ENCODE results near the gene ST3GAL3. TPM values are rescaled to one million over a fixed set of nuclear protein-coding genes. Genes with fewer than 3 reads are reported as not detected.

Gene ST3GAL3
- total RNA-seq, 1 donor from 2014 or later = 34.3 TPM

DNA sequence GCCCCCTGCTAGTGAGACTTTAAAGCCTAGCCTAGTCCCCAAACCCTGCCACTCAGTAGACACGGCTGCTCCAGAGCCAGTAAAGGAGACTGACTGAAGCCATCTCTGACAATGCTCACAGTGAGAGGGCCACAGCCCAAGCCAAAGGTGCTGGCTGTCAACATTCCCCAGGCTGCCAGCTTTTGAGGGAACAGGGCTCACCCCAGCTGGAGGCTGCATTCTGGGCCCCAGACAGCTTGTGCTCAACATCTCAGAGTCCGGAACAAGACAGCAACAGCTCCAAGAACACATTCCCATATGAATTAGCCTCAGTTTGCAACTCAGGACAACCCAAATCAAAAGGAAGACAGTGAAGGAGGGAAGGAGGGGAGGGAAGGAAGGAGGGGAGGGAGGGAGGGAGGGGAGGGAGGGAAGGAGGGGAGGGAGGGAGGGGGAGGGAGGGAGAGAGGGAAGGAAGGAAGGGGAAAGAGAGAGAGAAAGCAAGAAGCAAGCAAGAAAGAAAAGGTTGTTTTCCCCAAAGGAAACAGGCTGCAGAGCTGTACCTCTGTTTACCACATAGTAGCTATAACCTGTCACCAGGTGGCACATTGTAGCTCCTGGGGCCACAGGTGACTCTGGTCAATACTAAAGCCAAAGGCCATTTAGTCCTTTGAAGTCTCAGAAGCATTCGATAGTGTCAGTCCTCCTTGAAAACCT, 231.7 kb downstream of the ST3GAL3 start:
- intact Hi-C loops (cut with DNase I) = no loop called here
- no peak for TF ChIP-seq CTCF (IDR thresholded peaks at IDR 0.05)
- no peak for DNase-seq (ENCODE audit: low spot score in 2 of 2)

GRCh38 chr1:43942411-43942810, 235.1 kb downstream of the ST3GAL3 start:
- Histone ChIP-seq H3K36me3 (no peaks in the 10 kb centered on the region), H3K9me3 (no peaks in the 10 kb centered on the region), H3K4me3 (no peak overlapping the region), H3K4me1 (peaks cover 2 to 14% of the 10 kb centered on the region in 2 donors), H3K27me3 (no peaks in the 10 kb centered on the region), H3K27ac (no peak overlapping the region)
- TF ChIP-seq CTCF (IDR thresholded peaks at IDR 0.05) = no peak
- no peak for DNase-seq (ENCODE audit: low spot score in 2 of 2)
- intact Hi-C loops (cut with DNase I) = no loop called here

More for the DNA sequence above, 231.7 kb downstream of the ST3GAL3 start:
- Histone ChIP-seq H3K36me3 (no peaks in the 10 kb centered on the region), H3K27me3 (peaks cover 1% of the 10 kb centered on the region), H3K4me1 (peaks cover 0 to 7% of the 10 kb centered on the region in 2 donors), H3K27ac (no peak overlapping the region), H3K4me3 (no peak overlapping the region), H3K9me3 (no peaks in the 10 kb centered on the region)

GRCh38 chr1:43944860-43945259, 237.5 kb downstream of the ST3GAL3 start:
- intact Hi-C loops (cut with DNase I) = loop anchor here (5.0 kb wide), 1 partner anchor 47 kb away; the partner anchor contains the start of gene CCDC24
- H3K9me3 ChIP-seq = no peaks in the 10 kb centered on the region

DNA sequence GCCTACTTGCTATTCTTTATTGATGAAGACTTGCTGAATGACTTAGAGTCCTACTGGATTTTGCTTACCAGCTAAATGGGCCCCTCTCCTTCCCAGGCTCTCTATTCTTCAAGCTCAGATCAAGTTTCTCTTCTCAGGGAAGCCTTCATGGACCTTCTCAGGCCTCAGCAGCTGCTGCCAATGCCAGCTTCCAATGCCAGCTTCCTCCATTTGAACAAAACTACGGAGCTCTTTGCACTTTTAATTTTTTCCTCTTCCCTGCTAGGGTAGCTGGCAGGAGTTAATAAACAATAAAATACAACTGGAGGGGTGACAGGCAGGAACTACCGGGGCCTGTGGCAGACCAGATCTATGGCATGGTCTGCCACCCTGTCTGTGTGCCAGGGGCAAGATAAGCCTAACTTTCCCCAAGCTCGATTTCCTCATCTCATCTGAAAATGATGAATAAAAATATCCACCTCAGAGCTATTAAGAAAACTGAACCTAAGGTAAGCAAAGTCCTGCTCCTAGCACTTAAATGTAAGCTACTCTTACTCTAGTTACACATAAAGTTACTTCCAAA, 238.4 kb downstream of the ST3GAL3 start:
- peaks cover 13 to 26% of the 10 kb centered on the region in 2 donors for H3K4me1 ChIP-seq
- intact Hi-C loops (cut with DNase I) = loop anchor here (1.0 to 5.0 kb wide), 6 partner anchors 24 to 416 kb away; partner anchors contain the start of genes ATP6V0B, CCDC24 and SLC6A9
- no peak for TF ChIP-seq CTCF (IDR thresholded peaks at IDR 0.05)

More at GRCh38 chr1:43944860-43945259, 237.5 kb downstream of the ST3GAL3 start:
- Histone ChIP-seq H3K27ac (peak overlapping the region in 1 of 2 donors; percentile 3), H3K4me3 (no peak overlapping the region), H3K4me1 (peaks cover 13 to 26% of the 10 kb centered on the region in 2 donors), H3K36me3 (peaks cover 0 to 2% of the 10 kb centered on the region in 2 donors), H3K27me3 (no peaks in the 10 kb centered on the region)
- no peak for TF ChIP-seq CTCF (IDR thresholded peaks at IDR 0.05)
- DNase-seq (ENCODE audit: low spot score in 2 of 2) = no peak

GRCh38 chr1:43946236-43947060, 239.1 kb downstream of the ST3GAL3 start, which contains the start of gene IPO13:
Gene IPO13 (plus strand): TSS chr1:43946950. CDS start chr1:43947601, 651 bp downstream.
- DNase-seq (ENCODE audit: low spot score in 2 of 2) = peak; percentile 84 to 97
- Histone ChIP-seq H3K27ac (peak within 1 kb of the TSS; percentile 89 to 98), H3K4me3 (peak within 1 kb of the TSS; percentile 81 to 85), H3K27me3 (no peaks in the 10 kb centered on the region), H3K9me3 (no peaks in the 10 kb centered on the region), H3K36me3 (peaks cover 0 to 10% of the 10 kb centered on the region in 2 donors), H3K4me1 (peaks cover 13 to 26% of the 10 kb centered on the region in 2 donors)
- intact Hi-C loops (cut with DNase I) = loop anchor here (1.0 to 5.0 kb wide), 6 partner anchors 23 to 417 kb away; partner anchors contain the start of genes ATP6V0B, CCDC24 and SLC6A9
- TF ChIP-seq CTCF (IDR thresholded peaks at IDR 0.05) = peak; percentile 73 to 84 (median 80)

More for the DNA sequence above, 238.4 kb downstream of the ST3GAL3 start:
- H3K36me3 ChIP-seq = peaks cover 0 to 10% of the 10 kb centered on the region in 2 donors
- DNase-seq (ENCODE audit: low spot score in 2 of 2) = no peak
- H3K27me3 ChIP-seq = no peaks in the 10 kb centered on the region
- H3K27ac ChIP-seq = peak overlapping the region; percentile 89 to 98
- H3K4me3 ChIP-seq = peak overlapping the region; percentile 81 to 85
- H3K9me3 ChIP-seq = no peaks in the 10 kb centered on the region

Measured in ascending aorta (tissue), 2 donors.